Skeletal muscle satellite cell (primary cell): ENCODE results near the gene SIGMAR1.

Source experiments
- H3K27me3 ChIP-seq: 2 replicates; pipeline ENCODE4 v1.7.0; 2013; ENCODE audit warnings: low read length; ENCODE audit not compliant: control insufficient read depth, insufficient read depth
- H3K36me3 ChIP-seq: 2 replicates; pipeline ENCODE4 v1.7.0; 2013; ENCODE audit warnings: mild to moderate bottlenecking, control low read depth, low read length; ENCODE audit not compliant: insufficient read depth
- H3K4me1 ChIP-seq: 2 replicates; pipeline ENCODE4 v1.7.0; 2013; ENCODE audit warnings: low read length; ENCODE audit not compliant: control insufficient read depth, insufficient read depth
- H3K4me2 ChIP-seq: 2 replicates; pipeline ENCODE4 v1.7.0; 2013; ENCODE audit warnings: mild to moderate bottlenecking, low read length
- H3K4me3 ChIP-seq: 2 replicates; pipeline ENCODE4 v1.7.0; 2013; ENCODE audit warnings: low read length
- H3K9ac ChIP-seq: 2 replicates; pipeline ENCODE4 v1.7.0; 2013; ENCODE audit warnings: mild to moderate bottlenecking, low read depth, low read length, moderate library complexity
- H3K9me3 ChIP-seq: replicated peaks from 2 replicates; pipeline ENCODE4 v1.7.0; 2013; ENCODE audit warnings: mild to moderate bottlenecking, control low read depth, low read length

SIGMAR1 gene

GRCh38 chr9:34610434-34611206 lies 27.0 kb downstream of the SIGMAR1 start:
- H3K36me3 ChIP-seq: peaks cover 5% of the 10 kb centered on the region
- peaks cover 4% of the 10 kb centered on the region for H3K27me3 ChIP-seq
- H3K4me3 ChIP-seq: peak overlapping the region; percentile 90
- H3K4me1 ChIP-seq: peaks cover 21% of the 10 kb centered on the region
- H3K4me2 ChIP-seq: peak overlapping the region; percentile 96
- H3K9ac ChIP-seq: no peak overlapping the region
- H3K9me3 ChIP-seq: no peaks in the 10 kb centered on the region

- Histone ChIP-seq H3K27me3 (peaks cover 20% of the 10 kb centered on the region), H3K9ac (no peak overlapping the region), H3K4me2 (no peak overlapping the region), H3K4me1 (peaks cover 13% of the 10 kb centered on the region), H3K9me3 (no peaks in the 10 kb centered on the region), H3K36me3 (no peaks in the 10 kb centered on the region), H3K4me3 (no peak overlapping the region)
Measured at GRCh38 chr9:34607331-34607730, 30.3 kb downstream of the SIGMAR1 start.

GRCh38 chr9:34606905-34607304 lies 30.7 kb downstream of the SIGMAR1 start:
- H3K36me3 ChIP-seq: no peaks in the 10 kb centered on the region
- H3K4me1 ChIP-seq: peaks cover 10% of the 10 kb centered on the region
- no peaks in the 10 kb centered on the region for H3K9me3 ChIP-seq
- no peak overlapping the region for H3K4me3 ChIP-seq
- no peak overlapping the region for H3K4me2 ChIP-seq
- no peak overlapping the region for H3K9ac ChIP-seq
- peaks cover 24% of the 10 kb centered on the region for H3K27me3 ChIP-seq

- Histone ChIP-seq H3K4me1 (peaks cover 8% of the 10 kb centered on the region), H3K36me3 (no peaks in the 10 kb centered on the region), H3K27me3 (peaks cover 31% of the 10 kb centered on the region), H3K9ac (no peak overlapping the region), H3K9me3 (no peaks in the 10 kb centered on the region), H3K4me3 (no peak overlapping the region), H3K4me2 (no peak overlapping the region)
Measured at GRCh38 chr9:34606190-34606589, 31.4 kb downstream of the SIGMAR1 start.

- H3K9me3 ChIP-seq: no peaks in the 10 kb centered on the region
- no peaks in the 10 kb centered on the region for H3K4me1 ChIP-seq
- no peak overlapping the region for H3K9ac ChIP-seq
- no peak overlapping the region for H3K4me3 ChIP-seq
- peaks cover 53% of the 10 kb centered on the region for H3K27me3 ChIP-seq
- H3K36me3 ChIP-seq: no peaks in the 10 kb centered on the region
- H3K4me2 ChIP-seq: no peak overlapping the region
Measured at GRCh38 chr9:34603610-34604231, 33.9 kb downstream of the SIGMAR1 start.

- H3K4me1 ChIP-seq: no peaks in the 10 kb centered on the region
- H3K4me2 ChIP-seq: no peak overlapping the region
- no peaks in the 10 kb centered on the region for H3K9me3 ChIP-seq
- H3K4me3 ChIP-seq: no peak overlapping the region
- H3K36me3 ChIP-seq: no peaks in the 10 kb centered on the region
- H3K27me3 ChIP-seq: peaks cover 59% of the 10 kb centered on the region
- no peak overlapping the region for H3K9ac ChIP-seq
Measured at GRCh38 chr9:34601937-34602573, 35.5 kb downstream of the SIGMAR1 start.

- no peak overlapping the region for H3K4me2 ChIP-seq
- no peaks in the 10 kb centered on the region for H3K4me1 ChIP-seq
Measured at GRCh38 chr9:34600908-34601307, 36.7 kb downstream of the SIGMAR1 start.

GRCh38 chr9:34599546-34599945 lies 38.0 kb downstream of the SIGMAR1 start:
- peaks cover 66% of the 10 kb centered on the region for H3K27me3 ChIP-seq

More at GRCh38 chr9:34600908-34601307, 36.7 kb downstream of the SIGMAR1 start:
- no peaks in the 10 kb centered on the region for H3K9me3 ChIP-seq
- H3K36me3 ChIP-seq: no peaks in the 10 kb centered on the region
- H3K9ac ChIP-seq: no peak overlapping the region
- H3K27me3 ChIP-seq: peaks cover 69% of the 10 kb centered on the region
- H3K4me3 ChIP-seq: no peak overlapping the region

GRCh38 chr9:34594177-34594576 lies 43.4 kb downstream of the SIGMAR1 start:
- Histone ChIP-seq H3K9ac (no peak overlapping the region), H3K27me3 (peaks cover 76% of the 10 kb centered on the region), H3K4me2 (no peak overlapping the region), H3K36me3 (no peaks in the 10 kb centered on the region), H3K4me3 (no peak overlapping the region), H3K4me1 (peaks cover 3% of the 10 kb centered on the region), H3K9me3 (no peaks in the 10 kb centered on the region)

More at GRCh38 chr9:34599546-34599945, 38.0 kb downstream of the SIGMAR1 start:
- no peaks in the 10 kb centered on the region for H3K36me3 ChIP-seq
- no peaks in the 10 kb centered on the region for H3K9me3 ChIP-seq
- no peaks in the 10 kb centered on the region for H3K4me1 ChIP-seq
- no peak overlapping the region for H3K4me3 ChIP-seq
- H3K4me2 ChIP-seq: no peak overlapping the region
- H3K9ac ChIP-seq: no peak overlapping the region

GRCh38 chr9:34592895-34593601 lies 44.5 kb downstream of the SIGMAR1 start:
- Histone ChIP-seq H3K9me3 (no peaks in the 10 kb centered on the region), H3K9ac (no peak overlapping the region), H3K4me3 (no peak overlapping the region), H3K27me3 (peaks cover 85% of the 10 kb centered on the region), H3K36me3 (no peaks in the 10 kb centered on the region), H3K4me2 (no peak overlapping the region), H3K4me1 (peaks cover 3% of the 10 kb centered on the region)
